ENCODE measurements around the gene INPP5D. TPM values are rescaled to one million over a fixed set of nuclear protein-coding genes. Genes with fewer than 3 reads are reported as not detected.

The INPP5D gene
- total RNA-seq, 1 experiment from 2014 or later, result 17.2 TPM

GRCh38 chr2:233011268-233011650 is 48.9 kb upstream of the INPP5D start:
- no peaks in the 10 kb centered on the region for H3K27me3 Mint-ChIP-seq (ENCODE audit: low read depth)
- no peaks in the 10 kb centered on the region for H3K36me3 Mint-ChIP-seq
- no peaks in the 10 kb centered on the region for H3K4me1 Mint-ChIP-seq
- POLR2A ChIA-PET, result no interaction called here
- ATAC-seq, result no peak
- no peak overlapping the region for H3K4me3 Mint-ChIP-seq
- peaks cover 5% of the 10 kb centered on the region for H3K9me3 Mint-ChIP-seq
- DNase-seq (ENCODE audit: low spot score), result no peak
- no peak overlapping the region; the same call in 1 of the 2 replicates for H3K27ac Mint-ChIP-seq
- TF ChIP-seq TCF7 (CRISPR knock-in tag; IDR thresholded peaks at IDR 0.05; ENCODE audit: low read depth) (no peak), SP1 (CRISPR knock-in tag; conservative IDR thresholded peaks at IDR 0.05) (no peak)
- CTCF ChIA-PET, result no interaction called here

GRCh38 chr2:233011702-233012131 is 48.4 kb upstream of the INPP5D start:
- Mint-ChIP-seq H3K27ac (no peak overlapping the region), H3K4me3 (no peak overlapping the region), H3K27me3 (ENCODE audit: low read depth) (no peaks in the 10 kb centered on the region), H3K4me1 (no peaks in the 10 kb centered on the region), H3K36me3 (no peaks in the 10 kb centered on the region), H3K9me3 (peaks cover 5% of the 10 kb centered on the region)
- DNase-seq (ENCODE audit: low spot score) (no peak), ATAC-seq (no peak)
- POLR2A ChIA-PET, result no interaction called here
- TF ChIP-seq ZSCAN18 (CRISPR knock-in tag; IDR thresholded peaks at IDR 0.05), result no peak
- TF ChIP-seq ZNF423 (CRISPR knock-in tag; IDR thresholded peaks at IDR 0.05), result no peak
- TF ChIP-seq SMAD3 (CRISPR knock-in tag; IDR thresholded peaks at IDR 0.05; ENCODE audit: borderline replicate concordance), result no peak
- no peak for TF ChIP-seq TEAD1 (CRISPR knock-in tag; IDR thresholded peaks at IDR 0.05)
- TF ChIP-seq ATF1 (CRISPR knock-in tag; IDR thresholded peaks at IDR 0.05), result no peak
- CTCF ChIA-PET, result interaction anchor here (0.8 to 1.5 kb wide), 2 partner anchors 18 to 125 kb away, joined by 3 read pairs; no protein-coding TSS in a partner anchor

- Mint-ChIP-seq H3K27me3 (ENCODE audit: low read depth) (no peaks in the 10 kb centered on the region), H3K4me1 (no peaks in the 10 kb centered on the region), H3K36me3 (no peaks in the 10 kb centered on the region), H3K9me3 (peaks cover 5% of the 10 kb centered on the region), H3K4me3 (no peak overlapping the region), H3K27ac (no peak overlapping the region)
- DNase-seq (ENCODE audit: low spot score) (no peak), ATAC-seq (no peak)
- POLR2A ChIA-PET, result no interaction called here
- CTCF ChIA-PET, result interaction anchor here (0.8 to 1.5 kb wide), 2 partner anchors 17 to 125 kb away, joined by 3 read pairs; no protein-coding TSS in a partner anchor
- TF ChIP-seq ZNF671 (CRISPR knock-in tag; IDR thresholded peaks at IDR 0.05), result no peak
- TF ChIP-seq NFATC4 (CRISPR knock-in tag; IDR thresholded peaks at IDR 0.05), result no peak
- no peak for TF ChIP-seq NR2C2 (CRISPR knock-in tag; IDR thresholded peaks at IDR 0.05)
- no peak for TF ChIP-seq NR1H2 (CRISPR knock-in tag; IDR thresholded peaks at IDR 0.05)
- TF ChIP-seq CREB1 (CRISPR knock-in tag; IDR thresholded peaks at IDR 0.05), result no peak
- no peak for TF ChIP-seq FOXJ3 (CRISPR knock-in tag; IDR thresholded peaks at IDR 0.05; ENCODE audit: borderline replicate concordance)
- no peak for TF ChIP-seq ERG (CRISPR knock-in tag; IDR thresholded peaks at IDR 0.05)
- TF ChIP-seq ARID4B (CRISPR knock-in tag; IDR thresholded peaks at IDR 0.05; ENCODE audit: borderline replicate concordance), result no peak
These were observed 47.7 kb upstream of the INPP5D start for GRCh38 chr2:233012301-233012971.

Measured in WTC11 (cell line).